Measurements from ENCODE around the gene S100A6. TPM values are rescaled to one million over a fixed set of nuclear protein-coding genes. Genes with fewer than 3 reads are reported as not detected.
A peak's percentile ranks its signal among the peaks of the same experiment; 100 is the strongest.

The S100A6 gene
- total RNA-seq, 1 donor from 2014 or later, result 21.9 TPM

DNA sequence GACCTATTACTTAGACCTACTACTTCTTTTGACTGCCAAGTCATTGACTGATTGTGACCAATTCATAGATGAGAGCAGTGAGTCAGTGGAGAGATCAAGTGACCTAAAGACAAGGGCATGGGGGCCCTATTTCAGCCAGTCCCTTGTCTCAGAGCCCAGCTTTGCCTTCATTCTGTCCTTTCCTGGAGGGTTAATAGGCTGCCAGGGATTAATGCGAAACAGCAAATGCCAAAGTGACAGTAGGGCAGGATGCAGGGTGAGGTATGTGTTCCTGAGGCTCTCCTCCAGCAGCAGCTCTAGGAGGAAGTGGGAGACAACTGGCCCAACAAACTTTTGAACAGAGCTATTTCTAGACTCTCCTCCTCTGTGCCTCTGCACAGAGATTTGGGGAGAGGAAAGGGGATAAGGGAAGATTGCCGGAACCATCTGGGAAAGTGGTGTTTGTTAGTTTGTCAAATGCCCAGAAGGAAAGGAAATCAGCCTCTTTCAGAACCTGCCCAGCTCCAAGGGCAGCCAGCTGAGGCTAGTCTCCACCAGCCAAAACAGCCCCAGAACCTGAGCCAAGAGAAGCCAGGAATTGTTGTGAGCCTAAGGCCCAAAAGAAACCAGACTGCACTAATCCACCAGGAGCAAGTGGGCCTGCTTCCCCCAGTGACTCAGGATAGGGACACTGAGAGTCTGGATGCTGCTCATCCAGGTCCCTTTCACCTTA is 18.2 kb upstream of the S100A6 start:
- Mint-ChIP-seq H3K4me1 (ENCODE audit: unreplicated experiment) (peaks cover 38% of the 10 kb centered on the region), H3K27me3 (no peaks in the 10 kb centered on the region), H3K9me3 (no peaks in the 10 kb centered on the region), H3K4me3 (no peak overlapping the region), H3K27ac (peak overlapping the region; percentile 73), H3K36me3 (no peaks in the 10 kb centered on the region)
- DNase-seq (ENCODE audit: extremely low spot score, unreplicated experiment), result no peak
- TF ChIP-seq, protein P1, sequence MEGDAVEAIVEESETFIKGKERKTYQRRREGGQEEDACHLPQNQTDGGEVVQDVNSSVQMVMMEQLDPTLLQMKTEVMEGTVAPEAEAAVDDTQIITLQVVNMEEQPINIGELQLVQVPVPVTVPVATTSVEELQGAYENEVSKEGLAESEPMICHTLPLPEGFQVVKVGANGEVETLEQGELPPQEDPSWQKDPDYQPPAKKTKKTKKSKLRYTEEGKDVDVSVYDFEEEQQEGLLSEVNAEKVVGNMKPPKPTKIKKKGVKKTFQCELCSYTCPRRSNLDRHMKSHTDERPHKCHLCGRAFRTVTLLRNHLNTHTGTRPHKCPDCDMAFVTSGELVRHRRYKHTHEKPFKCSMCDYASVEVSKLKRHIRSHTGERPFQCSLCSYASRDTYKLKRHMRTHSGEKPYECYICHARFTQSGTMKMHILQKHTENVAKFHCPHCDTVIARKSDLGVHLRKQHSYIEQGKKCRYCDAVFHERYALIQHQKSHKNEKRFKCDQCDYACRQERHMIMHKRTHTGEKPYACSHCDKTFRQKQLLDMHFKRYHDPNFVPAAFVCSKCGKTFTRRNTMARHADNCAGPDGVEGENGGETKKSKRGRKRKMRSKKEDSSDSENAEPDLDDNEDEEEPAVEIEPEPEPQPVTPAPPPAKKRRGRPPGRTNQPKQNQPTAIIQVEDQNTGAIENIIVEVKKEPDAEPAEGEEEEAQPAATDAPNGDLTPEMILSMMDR (conservative IDR thresholded peaks at IDR 0.05), result no peak

DNA sequence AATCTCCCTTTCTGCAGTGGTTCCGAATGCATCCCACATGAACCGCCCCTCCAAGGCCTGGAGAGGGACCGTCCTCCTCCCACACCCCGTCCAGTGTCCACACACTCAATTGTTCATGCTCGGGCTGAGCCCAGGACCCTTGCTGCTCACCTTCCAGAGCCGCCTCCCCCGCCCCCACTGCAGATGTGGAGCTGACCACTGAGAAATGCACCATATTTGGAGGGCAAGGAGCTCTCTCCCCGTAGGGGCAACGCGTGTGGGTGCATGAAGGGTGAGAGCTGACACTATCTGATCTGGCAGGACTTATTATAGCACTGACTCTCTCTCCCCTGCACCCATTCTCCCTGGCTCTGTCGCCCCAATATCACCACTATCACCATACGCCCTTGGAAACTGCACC is 17.3 kb upstream of the S100A6 start:
- Mint-ChIP-seq H3K36me3 (no peaks in the 10 kb centered on the region), H3K27ac (peak overlapping the region; percentile 73), H3K27me3 (no peaks in the 10 kb centered on the region), H3K4me3 (no peak overlapping the region), H3K4me1 (ENCODE audit: unreplicated experiment) (peaks cover 45% of the 10 kb centered on the region), H3K9me3 (no peaks in the 10 kb centered on the region)
- DNase-seq (ENCODE audit: extremely low spot score, unreplicated experiment), result no peak
- TF ChIP-seq, protein P1 (conservative IDR thresholded peaks at IDR 0.05), result no peak

GRCh38 chr1:153552335-153552734 is 16.5 kb upstream of the S100A6 start:
- peaks cover 45% of the 10 kb centered on the region for H3K4me1 Mint-ChIP-seq (ENCODE audit: unreplicated experiment)

DNA sequence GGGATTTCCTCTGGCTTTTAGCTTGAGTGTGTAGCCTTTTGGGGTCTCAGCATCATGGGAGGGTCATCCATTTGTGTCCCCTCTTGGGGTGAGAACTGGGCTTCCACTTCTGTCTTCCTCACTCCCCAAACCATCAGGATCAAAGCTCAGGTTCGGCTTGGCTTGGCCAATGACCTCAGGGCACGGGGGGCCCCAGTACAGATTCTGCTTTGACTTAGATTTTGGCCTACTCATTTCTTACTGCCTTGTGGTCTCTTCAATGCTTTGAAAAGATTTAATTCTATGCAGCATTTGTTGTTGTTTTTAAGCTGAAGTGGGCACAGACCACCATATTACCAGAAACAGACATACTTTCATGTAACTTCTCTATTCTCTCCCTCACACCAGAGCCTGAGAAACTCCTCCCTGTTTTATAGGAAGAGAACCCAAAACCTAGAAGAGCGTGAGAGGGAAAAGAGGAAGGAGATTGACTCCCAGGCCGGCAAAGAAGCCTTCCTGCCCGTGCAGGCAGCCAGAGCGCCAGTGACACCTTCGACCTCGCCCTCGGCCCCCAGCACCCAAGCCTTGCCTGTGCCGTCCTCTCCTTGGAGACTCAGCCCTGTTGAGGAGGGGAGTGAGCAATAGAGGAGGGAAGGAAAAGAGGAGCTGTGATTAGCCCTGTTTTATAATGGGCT is 15.2 kb upstream of the S100A6 start:
- Mint-ChIP-seq H3K27ac (peak overlapping the region; percentile 47), H3K27me3 (no peaks in the 10 kb centered on the region), H3K4me1 (ENCODE audit: unreplicated experiment) (peaks cover 49% of the 10 kb centered on the region), H3K9me3 (no peaks in the 10 kb centered on the region), H3K4me3 (no peak overlapping the region), H3K36me3 (no peaks in the 10 kb centered on the region)
- TF ChIP-seq, protein P1 (conservative IDR thresholded peaks at IDR 0.05), result no peak
- DNase-seq (ENCODE audit: extremely low spot score, unreplicated experiment), result no peak

More at GRCh38 chr1:153552335-153552734, 16.5 kb upstream of the S100A6 start:
- H3K27me3 Mint-ChIP-seq, result no peaks in the 10 kb centered on the region
- no peak for DNase-seq (ENCODE audit: extremely low spot score, unreplicated experiment)
- H3K4me3 Mint-ChIP-seq, result no peak overlapping the region
- H3K9me3 Mint-ChIP-seq, result no peaks in the 10 kb centered on the region
- TF ChIP-seq, protein P1 (conservative IDR thresholded peaks at IDR 0.05), result no peak
- H3K36me3 Mint-ChIP-seq, result no peaks in the 10 kb centered on the region
- H3K27ac Mint-ChIP-seq, result no peak overlapping the region

GRCh38 chr1:153550398-153550758 is 14.6 kb upstream of the S100A6 start:
- TF ChIP-seq, protein P1 (conservative IDR thresholded peaks at IDR 0.05), result no peak

More at GRCh38 chr1:153550398-153550758, 14.6 kb upstream of the S100A6 start:
- H3K4me1 Mint-ChIP-seq (ENCODE audit: unreplicated experiment), result peaks cover 55% of the 10 kb centered on the region
- no peaks in the 10 kb centered on the region for H3K36me3 Mint-ChIP-seq
- H3K4me3 Mint-ChIP-seq, result no peak overlapping the region
- no peaks in the 10 kb centered on the region for H3K27me3 Mint-ChIP-seq
- no peaks in the 10 kb centered on the region for H3K9me3 Mint-ChIP-seq
- peak overlapping the region; percentile 29 for H3K27ac Mint-ChIP-seq
- DNase-seq (ENCODE audit: extremely low spot score, unreplicated experiment), result no peak
